HL-60 (cell line): Measurements from ENCODE around the gene SFXN5.

ENCODE experiments used
- GABPA ChIP-seq: IDR thresholded peaks from 2 replicates; pipeline ENCODE4 v1.6.1; 2012; ENCODE audit warnings: low read depth
- POLR2AphosphoS5 ChIP-seq: IDR thresholded peaks from 2 replicates; pipeline ENCODE4 v1.6.1; 2012; ENCODE audit warnings: low read depth
- SPI1 ChIP-seq: IDR thresholded peaks from 2 replicates; pipeline ENCODE4 v1.6.1; 2012; ENCODE audit warnings: low read depth, mild to moderate bottlenecking, borderline replicate concordance
- TF ChIP-seq, protein P1 (sequence below): IDR thresholded peaks from one replicate; pipeline ENCODE4 v1.5.1; 2011; ENCODE audit warnings: low read length, control low read depth, inconsistent platforms; ENCODE audit not compliant: insufficient read depth
- TF ChIP-seq, protein P2 (sequence below): IDR thresholded peaks from 2 replicates; pipeline ENCODE4 v1.6.1; 2012; ENCODE audit warnings: low read depth; ENCODE audit not compliant: insufficient replicate concordance

- TF ChIP-seq, protein P1, sequence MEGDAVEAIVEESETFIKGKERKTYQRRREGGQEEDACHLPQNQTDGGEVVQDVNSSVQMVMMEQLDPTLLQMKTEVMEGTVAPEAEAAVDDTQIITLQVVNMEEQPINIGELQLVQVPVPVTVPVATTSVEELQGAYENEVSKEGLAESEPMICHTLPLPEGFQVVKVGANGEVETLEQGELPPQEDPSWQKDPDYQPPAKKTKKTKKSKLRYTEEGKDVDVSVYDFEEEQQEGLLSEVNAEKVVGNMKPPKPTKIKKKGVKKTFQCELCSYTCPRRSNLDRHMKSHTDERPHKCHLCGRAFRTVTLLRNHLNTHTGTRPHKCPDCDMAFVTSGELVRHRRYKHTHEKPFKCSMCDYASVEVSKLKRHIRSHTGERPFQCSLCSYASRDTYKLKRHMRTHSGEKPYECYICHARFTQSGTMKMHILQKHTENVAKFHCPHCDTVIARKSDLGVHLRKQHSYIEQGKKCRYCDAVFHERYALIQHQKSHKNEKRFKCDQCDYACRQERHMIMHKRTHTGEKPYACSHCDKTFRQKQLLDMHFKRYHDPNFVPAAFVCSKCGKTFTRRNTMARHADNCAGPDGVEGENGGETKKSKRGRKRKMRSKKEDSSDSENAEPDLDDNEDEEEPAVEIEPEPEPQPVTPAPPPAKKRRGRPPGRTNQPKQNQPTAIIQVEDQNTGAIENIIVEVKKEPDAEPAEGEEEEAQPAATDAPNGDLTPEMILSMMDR: no peak
- no peak for TF ChIP-seq GABPA
- TF ChIP-seq POLR2AphosphoS5: no peak
- TF ChIP-seq, protein P2, sequence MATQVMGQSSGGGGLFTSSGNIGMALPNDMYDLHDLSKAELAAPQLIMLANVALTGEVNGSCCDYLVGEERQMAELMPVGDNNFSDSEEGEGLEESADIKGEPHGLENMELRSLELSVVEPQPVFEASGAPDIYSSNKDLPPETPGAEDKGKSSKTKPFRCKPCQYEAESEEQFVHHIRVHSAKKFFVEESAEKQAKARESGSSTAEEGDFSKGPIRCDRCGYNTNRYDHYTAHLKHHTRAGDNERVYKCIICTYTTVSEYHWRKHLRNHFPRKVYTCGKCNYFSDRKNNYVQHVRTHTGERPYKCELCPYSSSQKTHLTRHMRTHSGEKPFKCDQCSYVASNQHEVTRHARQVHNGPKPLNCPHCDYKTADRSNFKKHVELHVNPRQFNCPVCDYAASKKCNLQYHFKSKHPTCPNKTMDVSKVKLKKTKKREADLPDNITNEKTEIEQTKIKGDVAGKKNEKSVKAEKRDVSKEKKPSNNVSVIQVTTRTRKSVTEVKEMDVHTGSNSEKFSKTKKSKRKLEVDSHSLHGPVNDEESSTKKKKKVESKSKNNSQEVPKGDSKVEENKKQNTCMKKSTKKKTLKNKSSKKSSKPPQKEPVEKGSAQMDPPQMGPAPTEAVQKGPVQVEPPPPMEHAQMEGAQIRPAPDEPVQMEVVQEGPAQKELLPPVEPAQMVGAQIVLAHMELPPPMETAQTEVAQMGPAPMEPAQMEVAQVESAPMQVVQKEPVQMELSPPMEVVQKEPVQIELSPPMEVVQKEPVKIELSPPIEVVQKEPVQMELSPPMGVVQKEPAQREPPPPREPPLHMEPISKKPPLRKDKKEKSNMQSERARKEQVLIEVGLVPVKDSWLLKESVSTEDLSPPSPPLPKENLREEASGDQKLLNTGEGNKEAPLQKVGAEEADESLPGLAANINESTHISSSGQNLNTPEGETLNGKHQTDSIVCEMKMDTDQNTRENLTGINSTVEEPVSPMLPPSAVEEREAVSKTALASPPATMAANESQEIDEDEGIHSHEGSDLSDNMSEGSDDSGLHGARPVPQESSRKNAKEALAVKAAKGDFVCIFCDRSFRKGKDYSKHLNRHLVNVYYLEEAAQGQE: no peak
- no peak for TF ChIP-seq SPI1
Observed at GRCh38 chr2:73020657-73021370, 50.7 kb downstream of the SFXN5 start.
